NCI-H2196 (cell line): ENCODE results near the gene TRIM8.
A peak's percentile ranks its signal among the peaks of the same experiment; 100 is the strongest.

Source experiments
- DNase-seq: peaks from one replicate; lab custom pipeline; 2025; ENCODE audit not compliant: unreplicated experiment; lab: John Stamatoyannopoulos, UW

The TRIM8 gene

GRCh38 chr10:102668326-102669107, 24.2 kb downstream of the TRIM8 start:
- DNase-seq, result no peak

- DNase-seq, result no peak
Observed at GRCh38 chr10:102669206-102670064, 25.2 kb downstream of the TRIM8 start.

GRCh38 chr10:102670065-102670670, 25.9 kb downstream of the TRIM8 start:
- no peak for DNase-seq

- no peak for DNase-seq
Observed at GRCh38 chr10:102670871-102671434, 26.7 kb downstream of the TRIM8 start.

GRCh38 chr10:102673236-102673818, 29.0 kb downstream of the TRIM8 start:
- DNase-seq, result no peak

- peak; percentile 20 for DNase-seq
Observed at GRCh38 chr10:102673819-102674511, 29.7 kb downstream of the TRIM8 start.

- DNase-seq, result no peak
Observed at GRCh38 chr10:102674566-102674965, 30.3 kb downstream of the TRIM8 start.

GRCh38 chr10:102675011-102675665, 30.9 kb downstream of the TRIM8 start:
- DNase-seq, result no peak

GRCh38 chr10:102675666-102676533, 31.6 kb downstream of the TRIM8 start:
- no peak for DNase-seq

- no peak for DNase-seq
Observed at GRCh38 chr10:102676534-102677315, 32.4 kb downstream of the TRIM8 start.

GRCh38 chr10:102677331-102678067, 33.2 kb downstream of the TRIM8 start:
- no peak for DNase-seq

- no peak for DNase-seq
Observed at GRCh38 chr10:102678068-102678400, 33.8 kb downstream of the TRIM8 start.

GRCh38 chr10:102678842-102679289, 34.6 kb downstream of the TRIM8 start:
- peak; percentile 58 for DNase-seq

- DNase-seq, result no peak
Observed at GRCh38 chr10:102679596-102679995, 35.3 kb downstream of the TRIM8 start.

- DNase-seq, result no peak
Observed at GRCh38 chr10:102681696-102682095, 37.4 kb downstream of the TRIM8 start.

- no peak for DNase-seq
Observed at GRCh38 chr10:102682416-102682815, 38.1 kb downstream of the TRIM8 start.

- no peak for DNase-seq
Observed at GRCh38 chr10:102682981-102683380, 38.7 kb downstream of the TRIM8 start.

- DNase-seq, result no peak
Observed at GRCh38 chr10:102683736-102684135, 39.5 kb downstream of the TRIM8 start.
